EH (cell line): ENCODE data around the gene SPATA46.

Experiments
- DNase-seq: peaks from one replicate; pipeline ENCODE4 v3.0.0-alpha.2; 2015; ENCODE audit warnings: low read depth

The SPATA46 gene

DNA sequence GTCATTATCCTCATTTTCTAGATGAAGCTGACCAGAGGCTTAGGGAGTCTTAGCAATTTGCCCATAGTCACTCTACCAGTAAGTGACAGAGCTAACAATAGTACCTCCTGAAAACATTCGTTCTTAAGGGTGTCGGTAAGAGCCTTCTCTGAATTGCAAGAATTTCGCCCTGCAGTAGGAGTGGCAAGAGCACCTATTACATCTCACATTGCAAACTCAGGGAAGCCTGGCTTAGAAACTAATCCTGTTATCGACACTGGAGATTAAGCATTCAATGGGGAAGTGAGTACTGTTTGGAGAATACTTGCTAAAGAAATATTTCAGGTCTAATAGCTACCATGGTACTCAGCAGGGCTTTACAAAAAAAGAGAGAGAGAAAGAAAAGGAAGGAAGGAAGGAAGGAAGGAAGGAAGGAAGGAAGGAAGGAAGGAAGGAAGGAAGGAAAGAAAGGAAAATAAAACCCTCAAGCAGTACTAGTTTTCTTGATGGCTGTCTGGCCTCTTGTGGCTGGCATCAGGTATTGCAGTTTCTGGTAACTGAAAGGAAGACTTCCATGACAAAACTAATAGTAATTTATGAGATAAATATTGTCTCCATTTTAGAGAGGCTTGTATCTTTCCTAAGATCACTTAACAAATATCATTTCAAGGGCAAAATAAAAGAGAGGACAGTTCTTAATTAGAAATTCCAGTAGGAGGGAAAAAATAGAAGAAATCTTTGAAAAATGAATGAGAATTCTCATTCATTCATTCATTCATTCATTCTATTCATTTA lies 15.3 kb upstream of the SPATA46 start:
- DNase-seq = peak; percentile 58

- no peak for DNase-seq
Observed at GRCh38 chr1:162390396-162391185, 13.9 kb upstream of the SPATA46 start.

GRCh38 chr1:162389971-162390370 lies 13.3 kb upstream of the SPATA46 start:
- DNase-seq = no peak

DNA sequence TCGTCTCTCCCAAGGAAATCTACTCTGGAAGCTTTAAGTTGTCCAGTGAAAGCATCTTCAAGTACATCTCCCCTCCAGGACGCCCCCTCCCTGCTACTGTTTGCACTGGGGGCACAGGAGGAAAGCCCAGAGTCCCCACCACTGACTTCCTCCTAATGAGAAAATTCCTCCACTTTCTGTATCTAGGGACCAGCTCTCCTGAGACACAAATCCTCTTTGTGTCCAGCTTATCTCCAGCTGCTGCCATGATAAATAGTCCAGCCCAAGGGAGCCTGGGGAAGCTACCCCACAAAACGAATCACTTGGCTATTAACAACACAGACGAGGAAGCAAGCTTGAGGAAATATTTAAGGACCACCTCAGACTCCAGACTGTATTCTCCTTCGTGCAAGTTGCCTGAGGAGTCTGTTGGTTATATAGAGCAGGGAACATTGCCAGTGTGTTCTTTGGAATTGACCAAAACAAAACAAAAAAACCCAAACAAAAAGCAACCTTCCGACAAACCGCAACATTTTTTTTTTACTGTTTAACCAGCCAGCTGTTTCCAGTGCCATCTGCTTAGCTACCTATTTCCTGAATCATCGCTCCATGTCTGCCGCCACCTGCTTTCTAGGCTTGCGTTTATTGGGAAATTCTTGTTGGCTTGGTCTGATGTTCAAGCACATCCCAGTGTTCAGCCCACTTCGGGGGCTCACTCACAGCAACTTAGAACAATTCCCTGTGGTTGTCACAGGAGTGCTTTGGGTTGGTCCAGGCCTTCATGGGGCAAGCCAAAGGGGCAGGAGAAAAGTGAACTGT lies 12.6 kb upstream of the SPATA46 start:
- peak; percentile 62 for DNase-seq

GRCh38 chr1:162388615-162389014 lies 12.0 kb upstream of the SPATA46 start:
- DNase-seq = no peak

DNA sequence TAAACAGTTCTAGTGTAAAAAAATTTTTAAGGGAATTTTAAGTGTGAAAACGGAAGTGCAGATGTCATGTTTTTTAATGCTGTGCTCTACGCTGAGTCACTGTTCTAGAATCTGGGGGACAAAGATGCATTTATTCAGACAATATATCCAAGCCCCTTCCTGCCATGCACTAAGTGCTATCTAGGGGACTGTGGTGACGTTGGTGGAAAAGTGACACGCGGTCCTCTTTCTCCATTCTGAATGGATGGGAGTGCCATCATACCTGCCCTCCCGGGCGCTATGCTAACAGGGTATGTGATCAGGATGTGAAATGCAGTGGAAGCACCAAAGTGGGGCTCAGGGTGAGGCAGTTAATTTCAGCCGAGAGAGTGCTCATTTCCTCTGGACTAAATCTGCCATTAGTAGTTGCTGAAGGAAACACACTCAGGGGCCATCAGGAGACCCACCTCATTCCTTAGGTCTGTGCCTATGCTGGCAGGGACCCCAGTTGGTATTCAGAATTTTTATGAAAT lies 11.5 kb upstream of the SPATA46 start:
- DNase-seq = no peak

DNA sequence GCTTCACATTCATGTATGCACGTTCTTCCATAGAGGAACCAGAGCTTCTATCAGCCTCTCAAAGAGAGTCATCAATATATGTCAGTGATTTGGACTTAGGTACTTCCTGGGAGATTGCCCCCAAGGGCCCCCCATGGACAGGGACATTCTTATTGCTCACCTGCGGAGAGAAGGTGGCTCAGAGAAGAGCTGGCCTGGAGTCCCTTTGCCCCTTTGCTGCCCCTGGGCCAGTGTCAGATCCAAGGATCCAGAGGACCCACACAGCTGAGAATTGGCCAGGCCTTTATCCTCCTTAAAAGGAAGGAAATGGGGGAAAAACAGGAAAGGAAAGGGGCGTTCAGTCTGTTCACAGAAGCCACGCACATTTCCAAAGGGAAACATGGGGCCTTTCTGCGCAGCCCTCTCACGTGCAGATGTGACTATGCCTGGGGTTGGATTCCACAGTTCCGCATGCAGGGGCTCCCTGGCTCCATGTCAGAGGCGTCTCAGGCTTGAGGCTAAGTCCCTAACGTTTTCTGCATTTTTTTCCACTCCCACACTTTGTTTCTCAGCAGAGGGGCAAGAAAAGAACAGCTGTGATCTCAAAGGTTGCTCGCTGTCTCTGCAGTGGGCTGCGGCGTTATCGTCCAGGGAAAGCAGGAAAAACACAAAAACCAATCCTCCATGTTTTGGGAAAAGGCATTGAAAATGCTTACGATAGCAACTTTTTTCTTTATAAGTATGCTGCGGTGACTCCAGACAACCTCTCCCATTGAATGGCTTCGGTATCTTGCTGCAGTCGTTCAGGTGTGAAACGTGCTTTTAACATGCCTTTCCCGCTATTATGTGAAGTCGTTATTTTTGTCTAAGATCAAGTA lies 10.8 kb upstream of the SPATA46 start:
- no peak for DNase-seq

DNA sequence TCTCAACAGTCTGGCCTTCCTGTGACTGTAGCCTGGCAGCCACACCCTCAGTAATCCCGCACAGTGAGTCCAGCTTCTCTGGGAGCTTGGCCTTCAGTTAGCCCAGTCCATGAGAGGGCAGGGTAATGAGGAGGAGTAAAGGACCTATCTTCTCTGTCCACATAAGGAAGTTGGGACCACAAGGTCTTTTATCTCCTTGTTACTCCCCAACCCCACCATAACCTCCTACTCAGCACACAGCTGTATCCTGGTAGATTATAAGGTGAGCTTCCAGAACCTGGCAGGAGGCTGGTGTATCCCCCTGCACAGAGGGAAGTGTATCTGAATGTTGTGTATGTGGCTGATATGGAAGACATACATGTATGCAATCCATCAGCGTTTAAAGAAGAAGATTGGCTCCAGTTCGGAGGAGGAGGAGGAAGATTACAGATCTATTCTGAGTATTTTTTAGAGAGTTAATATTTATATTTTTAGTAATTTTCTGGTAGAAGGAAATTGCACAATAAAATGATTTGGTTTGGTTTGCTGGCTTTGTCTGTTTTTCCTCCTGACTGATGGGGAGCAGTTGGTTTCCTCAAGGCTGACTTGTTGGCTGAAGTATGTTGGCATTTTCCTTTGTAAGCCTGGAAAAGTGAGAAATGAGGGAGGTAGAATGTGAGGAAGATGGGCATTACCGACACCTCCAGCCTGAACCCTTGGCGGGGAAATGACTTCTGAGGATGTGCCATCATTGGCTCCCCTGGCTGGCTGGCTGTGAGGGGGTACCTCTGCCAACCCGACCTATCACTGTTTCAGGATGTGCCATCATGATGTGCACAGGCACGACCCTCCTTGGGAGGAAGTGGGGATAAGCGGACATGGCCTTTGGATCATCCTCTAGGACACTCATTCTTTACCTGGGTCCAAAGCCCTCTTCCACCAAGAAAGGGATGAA lies 9.9 kb upstream of the SPATA46 start:
- DNase-seq = no peak

- no peak for DNase-seq
Observed at GRCh38 chr1:162385702-162386101, 9.0 kb upstream of the SPATA46 start.

DNA sequence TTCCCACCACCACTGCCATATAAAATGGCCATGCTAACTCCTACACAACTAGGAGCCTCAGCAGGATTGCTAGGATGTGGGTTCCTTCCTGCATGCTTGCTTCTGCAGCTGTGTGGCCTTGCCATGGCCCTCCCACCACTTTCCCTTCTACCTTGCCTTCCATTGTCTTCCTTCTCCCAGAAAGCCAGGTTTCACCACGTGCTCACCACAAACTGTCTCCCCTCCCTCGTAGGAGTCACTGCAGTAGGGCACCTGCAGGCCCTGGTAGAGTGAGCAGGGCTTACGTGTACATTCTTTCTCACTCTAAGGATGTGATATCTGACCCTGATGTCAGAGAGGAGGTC lies 8.6 kb upstream of the SPATA46 start:
- no peak for DNase-seq

GRCh38 chr1:162384601-162385279 lies 8.1 kb upstream of the SPATA46 start:
- DNase-seq = no peak

DNA sequence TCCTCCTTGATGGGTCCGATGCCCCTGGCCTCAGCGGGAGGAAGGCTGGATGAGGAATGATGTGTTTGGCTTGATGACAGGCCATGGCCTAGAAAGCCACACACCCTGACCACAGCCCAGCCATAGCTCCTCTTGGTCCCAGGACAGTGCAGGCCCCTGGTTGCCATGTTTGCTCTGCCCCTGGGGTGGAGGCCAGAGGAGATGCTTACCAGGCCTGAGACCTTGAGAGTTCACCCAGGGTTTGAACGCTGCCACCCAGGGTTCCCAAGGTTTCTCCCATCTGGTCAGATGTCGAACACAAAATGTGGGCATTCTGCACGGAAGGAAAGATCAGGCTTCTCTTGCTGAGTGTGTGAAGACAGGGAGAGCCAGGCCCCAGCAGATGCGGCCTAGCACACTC lies 7.5 kb upstream of the SPATA46 start:
- no peak for DNase-seq

DNA sequence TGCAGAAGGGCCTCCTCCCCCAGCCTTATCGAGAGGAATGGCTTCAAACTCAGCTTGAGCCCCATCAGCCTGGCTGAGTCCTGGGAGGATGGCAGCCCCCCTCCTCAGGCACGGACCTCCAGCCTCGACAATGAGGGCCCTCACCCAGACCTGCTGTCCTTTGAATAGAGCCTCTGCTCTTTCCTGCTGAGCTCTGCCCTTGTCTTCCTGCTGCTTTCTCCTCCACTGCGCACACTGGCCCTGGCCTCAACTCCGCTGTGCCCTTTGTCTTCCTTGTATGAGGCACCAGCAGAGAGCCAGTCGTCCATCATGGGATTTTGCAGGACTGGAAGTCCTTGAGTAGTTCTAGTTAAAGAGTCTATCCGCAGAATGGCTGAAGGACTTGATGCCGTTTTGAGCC lies 6.9 kb upstream of the SPATA46 start:
- no peak for DNase-seq

GRCh38 chr1:162383091-162383490 lies 6.4 kb upstream of the SPATA46 start:
- DNase-seq = no peak

DNA sequence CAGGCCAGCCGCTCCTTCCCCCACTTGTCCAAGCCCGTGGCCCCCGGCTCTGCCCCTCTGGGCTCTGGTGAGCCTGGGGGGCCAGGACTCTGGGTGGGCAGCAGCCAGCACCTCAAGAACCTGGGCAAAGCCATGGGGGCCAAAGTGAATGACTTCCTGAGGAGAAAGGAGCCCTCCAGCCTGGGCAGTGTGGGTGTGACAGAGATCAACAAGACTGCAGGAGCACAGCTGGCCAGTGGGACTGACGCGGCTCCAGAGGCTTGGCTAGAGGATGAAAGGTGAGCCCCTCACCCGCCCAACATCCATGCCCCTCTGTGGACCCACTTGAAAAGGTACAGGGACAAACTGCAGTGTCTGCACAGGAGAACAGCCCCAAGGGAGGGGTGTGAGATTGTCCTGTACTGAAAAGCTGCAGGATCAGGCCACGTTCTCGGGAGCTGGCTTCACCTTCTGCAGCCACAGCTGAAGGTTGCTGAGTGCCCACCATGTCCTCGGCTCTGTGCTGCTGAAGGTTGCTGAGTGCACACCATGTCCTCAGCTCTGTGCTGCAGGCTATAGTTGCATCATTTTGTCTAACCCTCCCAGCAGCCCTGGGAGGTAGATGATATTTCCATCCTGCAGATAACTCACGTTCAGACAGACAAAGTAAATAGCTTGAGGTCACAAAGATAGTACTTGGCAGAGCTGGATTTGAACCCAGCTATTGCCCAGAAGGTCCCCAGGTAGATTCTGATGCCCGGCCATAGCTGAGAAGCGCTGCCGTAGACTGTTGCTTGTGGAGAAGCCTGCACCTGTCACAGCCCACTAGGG lies 5.5 kb upstream of the SPATA46 start:
- DNase-seq = no peak

- no peak for DNase-seq
Observed at GRCh38 chr1:162381383-162381782, 4.7 kb upstream of the SPATA46 start, which contains the start of gene C1orf226. Gene C1orf226 (plus strand): TSS chr1:162381728. CDS start chr1:162381902, 174 bp downstream.

GRCh38 chr1:162380061-162380846 lies 3.6 kb upstream of the SPATA46 start:
- DNase-seq = no peak

GRCh38 chr1:162375463-162375862 lies 1.2 kb downstream of the SPATA46 start:
- DNase-seq = no peak
